SU-DHL-6 (cell line): Measurements from ENCODE around the gene CASD1.

Source experiments
- CTCF ChIP-seq: fragments of 200-600 bp; sonication (generic); IDR thresholded peaks from one replicate; pipeline ENCODE4 v1.5.1; 2017; ENCODE audit warnings: antibody characterized with exemption, mild to moderate bottlenecking, low read length, moderate library complexity; ENCODE audit not compliant: insufficient read depth, poor library complexity, severe bottlenecking
- EZH2phosphoT487 ChIP-seq: fragments of 200-600 bp; sonication (generic), shearing (Covaris generic); conservative IDR thresholded peaks from 2 replicates; pipeline ENCODE4 v1.6.1; 2018; ENCODE audit warnings: mild to moderate bottlenecking, antibody characterized with exemption, low read length, moderate library complexity, mixed read lengths

GRCh38 chr7:94605031-94605430 is 95.4 kb downstream of the CASD1 start:
- TF ChIP-seq CTCF: no peak
- no peak for TF ChIP-seq EZH2phosphoT487
